Endodermal cell (in vitro differentiated cells): Measurements from ENCODE around the gene EYS. TPM values are rescaled to one million over a fixed set of nuclear protein-coding genes. Genes with fewer than 3 reads are reported as not detected.

Experiments
- DNase-seq: peaks from one replicate; pipeline ENCODE4 v3.0.0-alpha.2; 2017
- H3K27ac ChIP-seq: 2 replicates; pipeline ENCODE4 v1.5.1; 2013; ENCODE audit warnings: mild to moderate bottlenecking, low read depth, low read length, moderate library complexity
- H3K27me3 ChIP-seq: 2 replicates; pipeline ENCODE4 v1.6.1; 2013; ENCODE audit warnings: mild to moderate bottlenecking, low read length, moderate library complexity; ENCODE audit not compliant: insufficient read depth, control insufficient read depth, poor library complexity, severe bottlenecking
- H3K36me3 ChIP-seq: 2 replicates; pipeline ENCODE4 v1.7.0; 2013; ENCODE audit warnings: mild to moderate bottlenecking, low read length, moderate library complexity; ENCODE audit not compliant: control insufficient read depth, insufficient read depth
- H3K4me1 ChIP-seq: one replicate; pipeline ENCODE4 v1.7.0; 2013; ENCODE audit warnings: low read length; ENCODE audit not compliant: control insufficient read depth, insufficient read depth
- H3K4me3 ChIP-seq: 2 replicates; pipeline ENCODE4 v1.5.1; 2013; ENCODE audit warnings: mild to moderate bottlenecking, low read length, moderate library complexity
- H3K9ac ChIP-seq: 2 replicates; pipeline ENCODE4 v1.6.1; 2013; ENCODE audit warnings: mild to moderate bottlenecking, low read length, moderate library complexity; ENCODE audit not compliant: poor library complexity, severe bottlenecking; ENCODE audit errors: extremely low read depth
- H3K9me3 ChIP-seq: 2 replicates; pipeline ENCODE4 v1.6.1; 2013; ENCODE audit warnings: mild to moderate bottlenecking, low read length, moderate library complexity; ENCODE audit not compliant: control insufficient read depth
- H3K27ac Mint-ChIP-seq: 2 replicates; pipeline ENCODE4 v1.8.0; 2020; ENCODE audit warnings: mixed read lengths
- H3K27me3 Mint-ChIP-seq: 2 replicates; pipeline ENCODE4 v1.8.0; 2021; ENCODE audit warnings: mild to moderate bottlenecking, mixed read lengths; ENCODE audit not compliant: insufficient read depth
- H3K36me3 Mint-ChIP-seq: 2 replicates; pipeline ENCODE4 v1.8.0; 2020; ENCODE audit warnings: low read depth, mixed read lengths
- H3K4me1 Mint-ChIP-seq: 2 replicates; pipeline ENCODE4 v1.8.0; 2020; ENCODE audit warnings: mixed read lengths
- H3K4me3 Mint-ChIP-seq: 2 replicates; pipeline ENCODE4 v1.8.0; 2020; ENCODE audit warnings: mild to moderate bottlenecking, moderate library complexity, mixed read lengths
- H3K9me3 Mint-ChIP-seq: 2 replicates; pipeline ENCODE4 v1.8.0; 2020; ENCODE audit warnings: mild to moderate bottlenecking, mixed read lengths
- CTCF ChIP-seq: fragments of 200-600 bp; sonication (generic); conservative IDR thresholded peaks from 2 replicates; pipeline ENCODE4 v1.5.0; 2021; ENCODE audit warnings: antibody characterized with exemption, mild to moderate bottlenecking
- WGBS, 2 experiments: methylation state at CpG; one replicate each; pipeline versions ENCODE4 v1.1.5 to v1.1.7; 2013; ENCODE audit warnings: missing lambda C conversion rate in 2 of 2, mixed read lengths in 1 of 2; ENCODE audit not compliant: insufficient coverage in 1 of 2, insufficient read length in 1 of 2; 5-methylcytosine and 5-hydroxymethylcytosine counted together
- total RNA-seq, 2 donors: library from RNA; stranded (reverse); fragmentation: NEBNext Ultra II Directional in 1 of 2; extraction: Animal tissue kit (Norgen Biotek cat#: 25700) in 1 of 2; gene quantifications; 2 replicates in 1 of 2; 3 replicates in 1 of 2; pipeline ENCODE4 v1.2.1, GENCODE V29; 2021

EYS gene
- total RNA-seq, 2 donors from 2014 or later: 0.31 to 0.70 TPM

DNA sequence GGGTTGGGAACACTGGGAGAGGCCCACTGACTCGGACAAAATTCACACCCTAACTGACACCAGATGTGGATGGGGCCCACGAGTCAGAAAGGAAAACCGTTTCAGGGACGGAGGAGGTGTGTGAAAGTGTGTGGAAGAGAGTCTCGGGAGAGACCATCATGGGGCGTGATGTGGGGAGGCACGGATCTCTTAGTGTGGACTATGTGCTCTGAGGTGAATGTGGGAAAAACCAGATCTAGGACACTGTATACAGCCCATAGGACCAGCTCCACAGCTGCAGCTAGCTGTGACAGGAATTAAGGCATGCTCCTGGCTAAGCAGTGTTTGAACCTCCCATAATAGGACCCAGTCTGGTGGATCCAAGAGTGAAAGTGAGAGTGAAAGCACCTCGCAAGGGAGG is 1380.1 kb downstream of the EYS start:
- peaks cover 16% of the 10 kb centered on the region for H3K9me3 ChIP-seq
- H3K27me3 Mint-ChIP-seq: peaks cover 28% of the 10 kb centered on the region
- no peak overlapping the region for H3K4me3 ChIP-seq
- H3K27me3 ChIP-seq: no peaks in the 10 kb centered on the region
- H3K27ac ChIP-seq: no peak overlapping the region
- H3K27ac Mint-ChIP-seq: no peak overlapping the region
- H3K4me3 Mint-ChIP-seq: no peak overlapping the region
- peaks cover 22% of the 10 kb centered on the region for H3K9me3 Mint-ChIP-seq
- H3K4me1 ChIP-seq: no peaks in the 10 kb centered on the region
- H3K9ac ChIP-seq: no peak overlapping the region
- no peaks in the 10 kb centered on the region for H3K36me3 ChIP-seq
- TF ChIP-seq CTCF: no peak
- DNase-seq: no peak
- WGBS, 2 experiments: 86 to 87% methylated on average over 6 to 8 of the region's 8 CpGs
- no peaks in the 10 kb centered on the region for H3K36me3 Mint-ChIP-seq
- H3K4me1 Mint-ChIP-seq: no peaks in the 10 kb centered on the region

DNA sequence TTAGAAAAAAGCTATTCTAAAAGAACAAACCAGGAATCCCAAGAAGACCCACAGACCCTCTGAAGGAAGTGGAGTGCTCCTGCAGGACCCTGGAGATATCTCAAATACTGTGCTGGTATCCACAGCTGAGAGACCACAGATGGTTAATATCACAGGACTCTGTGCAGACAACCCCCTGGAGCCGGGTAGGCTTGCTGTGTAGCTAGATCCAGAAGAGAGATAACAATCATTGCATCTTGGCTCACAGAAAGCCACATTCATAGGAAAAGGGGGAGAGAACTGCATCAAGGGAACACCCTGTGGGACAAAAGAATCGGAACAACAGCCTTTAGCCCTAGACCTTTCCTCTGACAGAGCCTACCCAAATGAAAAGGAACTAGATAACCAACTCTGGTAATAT is 1381.9 kb downstream of the EYS start:
- peaks cover 22% of the 10 kb centered on the region for H3K9me3 Mint-ChIP-seq
- H3K27me3 Mint-ChIP-seq: peaks cover 25% of the 10 kb centered on the region
- H3K4me3 ChIP-seq: no peak overlapping the region
- no peaks in the 10 kb centered on the region for H3K4me1 Mint-ChIP-seq
- peaks cover 16% of the 10 kb centered on the region for H3K9me3 ChIP-seq
- 78 to 88% methylated on average over 1 to 2 of the region's 2 CpGs for WGBS, 2 experiments
- H3K27me3 ChIP-seq: no peaks in the 10 kb centered on the region
- no peak for TF ChIP-seq CTCF
- H3K27ac ChIP-seq: no peak overlapping the region
- no peaks in the 10 kb centered on the region for H3K4me1 ChIP-seq
- no peak overlapping the region for H3K4me3 Mint-ChIP-seq
- DNase-seq: no peak
- no peak overlapping the region for H3K9ac ChIP-seq
- no peaks in the 10 kb centered on the region for H3K36me3 ChIP-seq
- no peaks in the 10 kb centered on the region for H3K36me3 Mint-ChIP-seq
- H3K27ac Mint-ChIP-seq: no peak overlapping the region

DNA sequence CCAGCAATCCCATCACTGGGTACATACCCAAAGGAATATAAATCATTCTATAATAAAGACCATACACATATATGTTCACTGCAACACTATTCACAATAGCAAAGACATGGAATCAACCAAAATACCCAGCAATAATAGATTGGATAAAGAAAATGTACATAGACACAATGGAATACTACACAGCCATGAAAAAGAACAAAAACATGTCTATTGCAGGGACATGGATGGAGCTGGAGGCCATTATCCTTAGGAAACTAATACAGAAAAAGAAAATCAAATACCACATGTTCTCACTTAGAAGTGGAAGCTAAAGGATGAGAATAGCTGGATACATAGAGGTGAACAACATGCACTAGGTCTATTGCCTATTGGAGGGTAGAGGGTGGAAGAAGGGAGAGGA is 1396.8 kb downstream of the EYS start:
- Histone ChIP-seq H3K4me3 (no peak overlapping the region), H3K4me1 (no peaks in the 10 kb centered on the region), H3K36me3 (no peaks in the 10 kb centered on the region), H3K27me3 (peaks cover 31% of the 10 kb centered on the region), H3K9ac (no peak overlapping the region), H3K9me3 (peaks cover 13% of the 10 kb centered on the region), H3K27ac (no peak overlapping the region)
- no peaks in the 10 kb centered on the region for H3K4me1 Mint-ChIP-seq
- no peaks in the 10 kb centered on the region for H3K36me3 Mint-ChIP-seq
- no peak for TF ChIP-seq CTCF
- DNase-seq: no peak
- no peak overlapping the region for H3K4me3 Mint-ChIP-seq
- H3K27me3 Mint-ChIP-seq: peaks cover 77% of the 10 kb centered on the region
- H3K27ac Mint-ChIP-seq: no peak overlapping the region
- H3K9me3 Mint-ChIP-seq: peaks cover 11% of the 10 kb centered on the region
